Pancreas (tissue), 10 donors: ENCODE results near the gene PXMP4. TPM values are rescaled to one million over a fixed set of nuclear protein-coding genes. Genes with fewer than 3 reads are reported as not detected.

ENCODE experiments used
- ATAC-seq, 4 donors: fragments of 200-7000 bp; cut with Tn5 transposase; one replicate each; pipeline versions ENCODE4 v1.8.0 to v1.9.1; 2020; ENCODE audit warnings: mild to moderate bottlenecking in 4 of 4, moderate library complexity in 4 of 4
- DNase-seq, 6 donors: peaks; one replicate each; pipeline ENCODE4 v3.0.0-alpha.2; 2020
- FAIRE-seq: peaks from 2 replicates; lab custom pipeline; 2012; peaks lifted over from hg19 to GRCh38; lab: Jason Lieb, UNC
- H3K27ac ChIP-seq, 4 donors: fragments of 200-600 bp; sonication (generic); 1 replicate in 3 of 4; 2 replicates in 1 of 4; pipeline versions ENCODE4 v1.5.0 to v1.8.0; 2020
- H3K27me3 ChIP-seq, 4 donors: fragments of 200-600 bp; one replicate each; pipeline ENCODE4 v1.8.0; 2021
- H3K36me3 ChIP-seq, 3 donors: fragments of 200-600 bp; sonication (generic) in 1 of 3; one replicate each; pipeline versions ENCODE4 v1.5.0 to v1.8.0; 2020 to 2021
- H3K4me1 ChIP-seq, 3 donors: fragments of 200-600 bp; one replicate each; pipeline ENCODE4 v1.8.0; 2021
- H3K4me3 ChIP-seq, 4 donors: fragments of 200-600 bp; sonication (generic) in 2 of 4; one replicate each; pipeline versions ENCODE4 v1.5.0 to v1.8.0; 2020 to 2021
- H3K9me3 ChIP-seq, 4 donors: fragments of 200-600 bp; one replicate each; pipeline ENCODE4 v1.8.0; 2021
- WGBS, 2 donors: extraction: QIAGEN DNeasy Blood & Tissue Kit; methylation state at CpG; one replicate each; pipeline ENCODE4 v1.1.7; 2013; 5-methylcytosine and 5-hydroxymethylcytosine counted together
- intact Hi-C, 3 donors: fragments of 100-400 bp; cut with DNase I; formaldehyde crosslinking; loops; one replicate each; pipeline versions ENCODE4 v1.11.1 to v1.14.2; 2022
- polyA plus RNA-seq, 2 donors: library from polyadenylated mRNA; stranded (reverse); fragments of 200-250 nt; gene quantifications; one replicate each; pipeline ENCODE4 v1.2.3, GENCODE V29; 2013
- total RNA-seq, 6 donors: library from RNA; stranded (reverse); fragmentation: NEBNext Ultra II Directional in 4 of 6; extraction: Animal tissue kit (Norgen Biotek cat#: 25700) in 4 of 6; gene quantifications; one replicate each; pipeline versions ENCODE4 v1.2.1 to v1.2.4, GENCODE V29; 2021 to 2023
- TF ChIP-seq, protein P1 (sequence below), 4 donors: fragments of 200-600 bp; sonication (generic) in 3 of 4; IDR thresholded peaks; one replicate each; pipeline versions ENCODE4 v1.5.0 to v1.8.0; 2021; ENCODE audit warnings: antibody characterized with exemption in 4 of 4
- donor health status: healthy with polysubstance abuse.
- donor health status: DM: no; HTN: no; CAD: no; lungs with moderate emphysema.
- donor health status: DM: no; HTN: no; CAD: no.
- donor health status: control.
- donor health status: control.
- donor health status: Bipolar disorder and iron deficiency.
- donor health status: DM: yes; HTN: yes; CAD: no.
- donor health status: DM: no; HTN: no; CAD: no.
- donor health status: DM: no; HTN: no; CAD: no.
- donor health status: DM: yes; HTN: yes; CAD: no.

Gene PXMP4
- total and polyA plus RNA-seq, 8 donors = 2.1 to 8.2 (median 5.4) TPM

GRCh38 chr20:33673410-33674293, 46.5 kb downstream of the PXMP4 start:
- ATAC-seq = peak; percentile 7 to 23 (median 13)
- WGBS, 2 donors = 10 to 17% methylated on average over 15 to 29 of the region's 29 CpGs
- Histone ChIP-seq H3K4me3 (peak overlapping the region; percentile 58 to 73 (median 72)), H3K36me3 (no peaks in the 10 kb centered on the region), H3K27ac (peak overlapping the region in 3 of 4 donors; percentile 28 to 55 (median 52)), H3K9me3 (no peaks in the 10 kb centered on the region), H3K4me1 (peaks cover 0 to 9% (median 0%) of the 10 kb centered on the region in 3 donors), H3K27me3 (no peaks in the 10 kb centered on the region)
- TF ChIP-seq, protein P1, sequence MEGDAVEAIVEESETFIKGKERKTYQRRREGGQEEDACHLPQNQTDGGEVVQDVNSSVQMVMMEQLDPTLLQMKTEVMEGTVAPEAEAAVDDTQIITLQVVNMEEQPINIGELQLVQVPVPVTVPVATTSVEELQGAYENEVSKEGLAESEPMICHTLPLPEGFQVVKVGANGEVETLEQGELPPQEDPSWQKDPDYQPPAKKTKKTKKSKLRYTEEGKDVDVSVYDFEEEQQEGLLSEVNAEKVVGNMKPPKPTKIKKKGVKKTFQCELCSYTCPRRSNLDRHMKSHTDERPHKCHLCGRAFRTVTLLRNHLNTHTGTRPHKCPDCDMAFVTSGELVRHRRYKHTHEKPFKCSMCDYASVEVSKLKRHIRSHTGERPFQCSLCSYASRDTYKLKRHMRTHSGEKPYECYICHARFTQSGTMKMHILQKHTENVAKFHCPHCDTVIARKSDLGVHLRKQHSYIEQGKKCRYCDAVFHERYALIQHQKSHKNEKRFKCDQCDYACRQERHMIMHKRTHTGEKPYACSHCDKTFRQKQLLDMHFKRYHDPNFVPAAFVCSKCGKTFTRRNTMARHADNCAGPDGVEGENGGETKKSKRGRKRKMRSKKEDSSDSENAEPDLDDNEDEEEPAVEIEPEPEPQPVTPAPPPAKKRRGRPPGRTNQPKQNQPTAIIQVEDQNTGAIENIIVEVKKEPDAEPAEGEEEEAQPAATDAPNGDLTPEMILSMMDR (IDR thresholded peaks at IDR 0.05) = no peak
- FAIRE-seq = no peak
- intact Hi-C loops = loop anchor here in 2 of 3 donors (5.0 to 10.0 kb wide), 2 partner anchors 131 to 221 kb away; no protein-coding TSS in a partner anchor
- peak in 1 of 6 donors; percentile 5 for DNase-seq

- no peak for FAIRE-seq
- no peak for ATAC-seq
- Histone ChIP-seq H3K4me1 (peaks cover 0 to 9% (median 0%) of the 10 kb centered on the region in 3 donors), H3K9me3 (no peaks in the 10 kb centered on the region), H3K27ac (no peak overlapping the region), H3K36me3 (no peaks in the 10 kb centered on the region), H3K27me3 (no peaks in the 10 kb centered on the region), H3K4me3 (peak overlapping the region in 2 of 4 donors; percentile 72 to 73)
- intact Hi-C loops = loop anchor here in 2 of 3 donors (5.0 to 10.0 kb wide), 2 partner anchors 132 to 221 kb away; no protein-coding TSS in a partner anchor
- TF ChIP-seq, protein P1 (IDR thresholded peaks at IDR 0.05) = no peak
- 39 to 71% methylated on average over 4 of the region's 4 CpGs for WGBS, 2 donors
- DNase-seq = peak in 1 of 6 donors; percentile 4
Measured at GRCh38 chr20:33673114-33673409, 47.0 kb downstream of the PXMP4 start.

- Histone ChIP-seq H3K9me3 (no peaks in the 10 kb centered on the region), H3K27ac (no peak overlapping the region), H3K36me3 (no peaks in the 10 kb centered on the region), H3K4me3 (peak overlapping the region in 2 of 4 donors; percentile 72 to 73), H3K4me1 (peaks cover 0 to 9% (median 0%) of the 10 kb centered on the region in 3 donors), H3K27me3 (no peaks in the 10 kb centered on the region)
- TF ChIP-seq, protein P1 (IDR thresholded peaks at IDR 0.05) = no peak
- DNase-seq (peak in 2 of 6 donors; percentile 7 to 39), FAIRE-seq (no peak), ATAC-seq (no peak)
- intact Hi-C loops = loop anchor here in 2 of 3 donors (5.0 to 10.0 kb wide), 2 partner anchors 132 to 220 kb away; no protein-coding TSS in a partner anchor
- WGBS, 2 donors = 56 to 60% methylated on average over 17 of the region's 17 CpGs
Measured at GRCh38 chr20:33672426-33673113, 47.5 kb downstream of the PXMP4 start.

DNA sequence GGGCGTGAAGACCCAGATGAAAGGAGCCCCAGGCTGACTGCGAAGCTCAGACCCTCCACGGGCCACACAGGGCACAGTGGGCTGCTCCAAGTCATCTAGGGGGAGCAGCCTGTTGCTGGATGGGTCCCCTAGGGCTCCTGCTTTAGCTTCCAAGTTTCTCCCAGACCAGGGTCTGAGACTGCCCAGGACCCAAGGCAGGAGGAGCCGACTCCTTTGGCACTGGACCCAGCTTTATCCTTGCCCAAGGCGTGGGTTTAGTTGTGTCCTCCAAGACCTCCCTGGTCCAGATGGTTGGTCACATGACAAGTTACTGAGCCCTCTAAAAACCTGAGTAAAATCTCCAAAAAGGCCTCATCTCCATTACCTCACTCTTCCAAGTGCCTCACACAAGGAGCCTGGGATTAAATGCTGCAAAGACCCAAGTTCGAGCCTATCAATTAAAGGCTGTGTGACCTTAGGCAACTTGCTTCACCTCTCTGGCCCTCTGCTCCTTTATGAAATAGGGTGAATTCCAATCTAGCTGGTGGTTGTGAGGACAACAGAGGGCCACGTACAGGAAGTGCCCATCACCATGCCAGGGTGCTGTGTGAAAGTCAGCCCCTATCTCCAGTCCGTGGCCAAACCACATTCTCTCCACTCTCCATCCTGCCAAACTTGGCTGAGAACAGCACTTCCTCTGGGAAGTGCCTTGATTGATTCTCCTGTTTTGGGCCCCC, 48.4 kb downstream of the PXMP4 start:
- H3K27ac ChIP-seq = no peak overlapping the region
- 84% methylated on average over 8 of the region's 8 CpGs for WGBS, 2 donors
- intact Hi-C loops = loop anchor here in 2 of 3 donors (5.0 to 10.0 kb wide), 2 partner anchors 133 to 219 kb away; no protein-coding TSS in a partner anchor

More for the DNA sequence above, 48.4 kb downstream of the PXMP4 start:
- peaks cover 0 to 9% (median 0%) of the 10 kb centered on the region in 3 donors for H3K4me1 ChIP-seq
- H3K9me3 ChIP-seq = no peaks in the 10 kb centered on the region
- DNase-seq (no peak), FAIRE-seq (no peak), ATAC-seq (no peak)
- TF ChIP-seq, protein P1 (IDR thresholded peaks at IDR 0.05) = no peak
- H3K4me3 ChIP-seq = no peak overlapping the region
- no peaks in the 10 kb centered on the region for H3K36me3 ChIP-seq
- no peaks in the 10 kb centered on the region for H3K27me3 ChIP-seq
